Endothelial cell (in vitro differentiated cells): ENCODE measurements around the gene PARVG. TPM values are rescaled to one million over a fixed set of nuclear protein-coding genes. Genes with fewer than 3 reads are reported as not detected.

Experiments used
- DNase-seq: peaks from one replicate; pipeline ENCODE4 v3.0.0; 2021; ENCODE audit warnings: low spot score
- H3K27ac Mint-ChIP-seq: one replicate; pipeline ENCODE4 v1.8.0; 2021; ENCODE audit warnings: mixed read lengths, inconsistent platforms; ENCODE audit not compliant: unreplicated experiment
- H3K27me3 Mint-ChIP-seq: one replicate; pipeline ENCODE4 v1.8.0; 2021; ENCODE audit warnings: mild to moderate bottlenecking, moderate library complexity, mixed read lengths, inconsistent platforms; ENCODE audit not compliant: unreplicated experiment
- H3K36me3 Mint-ChIP-seq: one replicate; pipeline ENCODE4 v1.8.0; 2021; ENCODE audit warnings: mild to moderate bottlenecking, low read depth, mixed read lengths, inconsistent platforms; ENCODE audit not compliant: unreplicated experiment
- H3K4me1 Mint-ChIP-seq: one replicate; pipeline ENCODE4 v1.8.0; 2021; ENCODE audit warnings: mild to moderate bottlenecking, mixed read lengths, inconsistent platforms; ENCODE audit not compliant: unreplicated experiment
- H3K4me3 Mint-ChIP-seq: one replicate; pipeline ENCODE4 v1.8.0; 2021; ENCODE audit warnings: mild to moderate bottlenecking, mixed read lengths, inconsistent platforms; ENCODE audit not compliant: unreplicated experiment
- H3K9me3 Mint-ChIP-seq: one replicate; pipeline ENCODE4 v1.8.0; 2021; ENCODE audit warnings: mixed read lengths, inconsistent platforms; ENCODE audit not compliant: unreplicated experiment
- CTCF ChIP-seq: fragments of 200-600 bp; sonication (generic); IDR thresholded peaks from one replicate; pipeline ENCODE4 v1.5.0; 2021; ENCODE audit warnings: antibody characterized with exemption; ENCODE audit not compliant: unreplicated experiment
- total RNA-seq: library from RNA; stranded (reverse); fragmentation: NEBNext Ultra II Directional; extraction: Animal tissue kit (Norgen Biotek cat#: 25700); gene quantifications from one replicate; pipeline ENCODE4 v1.2.1, GENCODE V29; 2021; ENCODE audit not compliant: unreplicated experiment

The PARVG gene
- total RNA-seq, 1 donor from 2014 or later = 0.90 TPM

GRCh38 chr22:44185237-44186120 lies 4.8 kb downstream of the PARVG start:
- DNase-seq = no peak
- Mint-ChIP-seq H3K36me3 (peaks cover 3% of the 10 kb centered on the region), H3K9me3 (no peaks in the 10 kb centered on the region), H3K4me1 (peaks cover 4% of the 10 kb centered on the region), H3K4me3 (no peak overlapping the region), H3K27ac (no peak overlapping the region), H3K27me3 (peaks cover 4% of the 10 kb centered on the region)
- no peak for TF ChIP-seq CTCF

GRCh38 chr22:44186121-44186510 lies 5.4 kb downstream of the PARVG start:
- H3K9me3 Mint-ChIP-seq = no peaks in the 10 kb centered on the region

GRCh38 chr22:44186737-44187136 lies 6.0 kb downstream of the PARVG start:
- peaks cover 3% of the 10 kb centered on the region for H3K36me3 Mint-ChIP-seq
- no peaks in the 10 kb centered on the region for H3K27me3 Mint-ChIP-seq
- no peak overlapping the region for H3K4me3 Mint-ChIP-seq
- no peak for TF ChIP-seq CTCF
- H3K27ac Mint-ChIP-seq = no peak overlapping the region
- H3K4me1 Mint-ChIP-seq = no peaks in the 10 kb centered on the region
- no peaks in the 10 kb centered on the region for H3K9me3 Mint-ChIP-seq
- DNase-seq = no peak

More at GRCh38 chr22:44186121-44186510, 5.4 kb downstream of the PARVG start:
- Mint-ChIP-seq H3K27ac (no peak overlapping the region), H3K4me3 (no peak overlapping the region), H3K36me3 (peaks cover 3% of the 10 kb centered on the region), H3K27me3 (no peaks in the 10 kb centered on the region), H3K4me1 (peaks cover under 1% of the 10 kb centered on the region)
- no peak for DNase-seq
- TF ChIP-seq CTCF = no peak

- no peak for TF ChIP-seq CTCF
- Mint-ChIP-seq H3K9me3 (no peaks in the 10 kb centered on the region), H3K27me3 (no peaks in the 10 kb centered on the region), H3K27ac (no peak overlapping the region), H3K4me3 (no peak overlapping the region), H3K4me1 (no peaks in the 10 kb centered on the region), H3K36me3 (peaks cover 3% of the 10 kb centered on the region)
- no peak for DNase-seq
These were observed 7.0 kb downstream of the PARVG start for GRCh38 chr22:44187652-44188230.

GRCh38 chr22:44188316-44188715 lies 7.6 kb downstream of the PARVG start:
- no peak overlapping the region for H3K4me3 Mint-ChIP-seq
- no peaks in the 10 kb centered on the region for H3K4me1 Mint-ChIP-seq
- H3K27ac Mint-ChIP-seq = no peak overlapping the region
- no peak for TF ChIP-seq CTCF
- peaks cover 3% of the 10 kb centered on the region for H3K36me3 Mint-ChIP-seq
- DNase-seq = no peak
- no peaks in the 10 kb centered on the region for H3K9me3 Mint-ChIP-seq
- no peaks in the 10 kb centered on the region for H3K27me3 Mint-ChIP-seq
